Inflammatory macrophage treated with lipopolysaccharide for 1 hour (primary cell): ENCODE results near the gene C1S.
A peak's percentile ranks its signal among the peaks of the same experiment; 100 is the strongest.

Experiments used
- DNase-seq, 2 donors: peaks; one replicate each; pipeline ENCODE4 v3.0.0-alpha.2; 2020 to 2022

The C1S gene

GRCh38 chr12:7079826-7080125, 19.3 kb downstream of the C1S start:
- no peak for DNase-seq

DNA sequence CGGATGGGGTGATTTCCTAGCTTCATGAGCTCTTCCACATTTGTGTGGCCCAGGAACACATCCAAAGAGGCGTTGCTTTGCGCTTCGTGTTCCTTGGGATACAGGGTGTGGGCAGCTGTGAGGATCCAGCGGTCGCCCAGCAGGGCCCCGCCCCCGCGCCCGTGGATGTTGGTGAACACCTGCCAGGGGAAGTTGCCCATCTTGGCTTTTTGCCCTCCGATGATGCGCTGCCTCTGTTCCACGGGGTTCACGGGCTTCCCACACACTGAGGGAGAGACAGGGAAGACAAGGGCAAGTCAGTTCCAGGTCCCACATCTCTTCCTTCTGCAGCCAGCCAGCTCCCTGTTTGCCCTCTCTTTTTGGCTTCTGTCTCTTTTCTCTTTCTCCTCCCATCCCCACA, 20.5 kb downstream of the C1S start:
- no peak for DNase-seq

- DNase-seq, result no peak
These were observed 22.6 kb downstream of the C1S start for GRCh38 chr12:7083125-7083524.

- DNase-seq, result no peak
These were observed 28.8 kb downstream of the C1S start for GRCh38 chr12:7089196-7089871.

- DNase-seq, result no peak
These were observed 29.9 kb downstream of the C1S start for GRCh38 chr12:7090222-7090998.

DNA sequence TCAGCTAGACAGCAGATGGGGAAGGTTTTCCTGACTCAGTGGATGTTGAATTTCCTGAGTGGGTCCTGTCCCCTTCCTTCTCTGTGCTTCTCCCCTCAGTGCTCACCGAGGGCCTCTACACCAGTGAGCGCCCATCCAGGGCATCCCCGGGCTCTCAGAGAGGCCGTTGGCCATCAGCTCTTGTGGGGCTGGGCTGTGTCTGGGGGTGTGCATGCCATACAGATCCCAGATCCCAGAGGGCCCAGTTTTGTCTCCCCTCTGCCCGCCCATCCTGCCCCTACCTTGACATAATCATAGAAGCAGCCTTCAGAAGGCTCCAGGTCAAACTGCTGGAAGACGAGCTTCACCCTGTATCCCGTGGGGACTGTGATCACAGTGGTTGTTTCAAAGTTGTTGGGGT, 30.7 kb downstream of the C1S start:
- no peak for DNase-seq

DNA sequence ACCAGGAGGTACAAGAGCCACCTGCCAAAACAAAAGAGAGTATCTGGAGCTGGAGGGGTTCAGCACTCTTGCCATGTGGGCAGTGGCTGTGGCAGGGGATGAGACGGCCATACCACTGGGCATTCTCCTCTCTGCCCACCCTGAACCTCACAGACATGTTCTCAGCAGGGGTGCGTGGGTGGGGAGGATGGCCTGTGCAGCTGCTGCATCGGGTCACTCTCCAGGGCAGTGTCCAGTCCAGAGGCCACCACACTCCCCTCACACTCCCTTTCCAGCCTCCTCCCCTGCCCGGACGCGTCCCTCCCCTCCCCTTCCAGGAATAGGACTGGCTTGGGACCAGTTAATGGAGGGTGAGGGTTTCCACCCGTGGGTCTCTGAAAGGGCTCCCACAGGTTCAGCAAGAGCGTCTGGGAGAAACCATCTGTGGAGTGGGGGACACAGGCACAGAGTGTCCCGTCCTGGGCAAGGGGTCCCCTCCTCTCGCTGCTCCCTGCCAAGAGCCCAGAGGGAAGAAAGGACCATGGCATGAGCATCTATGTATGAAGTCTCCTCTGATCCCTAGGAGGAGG, 31.2 kb downstream of the C1S start:
- DNase-seq, result no peak

- peak; percentile 28 to 77 for DNase-seq
These were observed 31.9 kb downstream of the C1S start, which contains the start of gene C1R for GRCh38 chr12:7092229-7092985. Gene C1R (minus strand): TSS chr12:7092445. CDS start chr12:7092388, 57 bp downstream.

DNA sequence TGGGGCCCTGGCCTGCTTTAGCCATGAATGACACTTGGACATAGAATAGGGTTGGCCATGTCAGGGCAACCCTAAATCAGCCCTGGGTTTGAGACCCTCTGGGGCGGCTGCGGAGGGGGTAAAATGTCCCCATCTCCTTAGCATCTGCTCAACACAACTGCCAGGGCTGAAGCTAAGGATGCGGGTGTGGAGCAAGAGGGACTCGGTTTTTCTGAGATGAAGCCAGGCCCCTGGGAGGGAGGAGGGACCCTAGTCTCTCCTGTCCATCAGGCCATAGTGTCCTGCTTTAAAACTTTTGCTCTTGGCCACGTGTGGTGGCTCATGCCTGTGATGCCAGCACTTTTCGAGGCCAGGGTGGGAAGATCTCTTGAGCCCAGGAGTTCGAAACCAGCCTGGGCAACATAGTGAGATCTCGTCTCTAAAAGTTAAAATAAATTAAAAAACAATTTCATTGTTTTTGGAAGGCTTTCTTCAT, 32.5 kb downstream of the C1S start:
- no peak for DNase-seq

- DNase-seq, result no peak
These were observed 33.0 kb downstream of the C1S start for GRCh38 chr12:7093486-7093885.

DNA sequence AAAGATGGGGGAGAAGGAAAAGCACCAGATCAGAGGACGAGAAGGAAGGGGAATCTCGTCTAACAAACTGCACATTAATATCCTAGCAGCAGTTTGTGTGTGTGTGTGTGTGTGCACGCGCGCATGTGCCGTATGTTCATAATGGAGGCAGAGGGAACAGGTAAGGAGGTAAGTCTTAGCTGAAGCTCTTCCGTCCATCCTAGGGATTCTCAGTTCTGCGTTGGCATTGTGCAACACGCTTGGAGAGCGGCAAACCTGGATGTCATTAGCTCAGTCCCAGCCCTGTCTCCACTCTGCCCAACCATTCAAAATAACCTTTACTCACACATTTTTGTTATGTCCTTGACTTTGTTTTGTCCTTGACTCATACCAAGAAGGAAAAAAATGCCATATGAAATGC, 33.4 kb downstream of the C1S start:
- no peak for DNase-seq

- no peak for DNase-seq
These were observed 35.8 kb downstream of the C1S start for GRCh38 chr12:7096006-7096932.

DNA sequence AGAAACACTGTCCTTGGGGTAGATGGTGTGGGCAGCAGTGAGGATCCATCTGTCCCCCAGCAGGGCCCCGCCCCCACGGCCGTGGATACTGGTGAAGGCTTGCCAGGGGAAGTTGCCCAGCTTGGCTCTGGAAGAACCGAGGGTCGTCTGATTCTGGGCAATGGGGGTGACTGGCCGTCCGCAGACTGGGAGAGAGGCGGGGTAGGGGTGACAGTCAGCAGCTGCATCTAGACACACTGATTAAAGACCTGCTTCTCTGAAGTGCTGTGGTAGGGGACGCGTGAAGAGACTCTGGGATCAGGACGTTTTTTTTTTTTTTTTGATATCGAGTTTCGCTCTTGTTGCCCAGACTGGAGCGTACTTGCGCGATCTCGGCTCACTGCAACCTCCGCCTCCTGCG, 36.5 kb downstream of the C1S start:
- DNase-seq, result no peak

DNA sequence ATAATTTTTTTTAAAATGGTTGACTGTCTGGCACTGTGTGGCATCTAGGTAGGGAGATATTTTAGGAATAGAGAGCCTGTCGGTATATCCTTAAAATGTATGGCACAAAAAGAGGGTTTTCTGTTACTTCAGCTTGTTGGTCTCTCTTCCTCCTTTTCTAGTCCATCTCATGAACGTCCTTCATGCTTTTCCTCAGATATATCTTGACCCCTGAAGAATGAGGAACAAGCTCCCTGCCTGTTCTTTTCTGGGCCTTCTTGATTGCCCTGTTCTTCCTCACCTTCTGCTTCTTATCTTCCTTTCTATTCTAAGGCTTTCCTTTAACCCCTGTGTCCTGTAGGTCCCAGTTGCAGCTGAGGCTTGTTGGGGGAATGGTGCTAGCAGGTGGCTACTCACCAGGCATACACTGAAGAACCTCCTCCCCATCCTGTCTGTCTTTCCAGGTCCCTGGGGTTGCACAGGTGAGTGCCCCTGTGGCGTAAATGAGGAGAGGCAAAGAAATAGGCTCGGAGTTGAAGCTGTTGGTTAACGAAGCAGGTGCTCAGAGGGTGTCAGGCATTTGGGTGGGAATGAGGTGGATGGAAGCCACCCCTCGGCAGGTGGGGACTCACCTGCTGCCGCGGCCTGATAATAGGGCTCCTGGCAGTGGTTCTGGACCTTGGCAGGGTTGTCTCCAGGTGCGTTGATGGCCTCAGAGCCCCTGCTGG, 38.9 kb downstream of the C1S start:
- peak in 1 of 2 donors; percentile 18 for DNase-seq

GRCh38 chr12:7100239-7100638, 39.7 kb downstream of the C1S start:
- no peak for DNase-seq

DNA sequence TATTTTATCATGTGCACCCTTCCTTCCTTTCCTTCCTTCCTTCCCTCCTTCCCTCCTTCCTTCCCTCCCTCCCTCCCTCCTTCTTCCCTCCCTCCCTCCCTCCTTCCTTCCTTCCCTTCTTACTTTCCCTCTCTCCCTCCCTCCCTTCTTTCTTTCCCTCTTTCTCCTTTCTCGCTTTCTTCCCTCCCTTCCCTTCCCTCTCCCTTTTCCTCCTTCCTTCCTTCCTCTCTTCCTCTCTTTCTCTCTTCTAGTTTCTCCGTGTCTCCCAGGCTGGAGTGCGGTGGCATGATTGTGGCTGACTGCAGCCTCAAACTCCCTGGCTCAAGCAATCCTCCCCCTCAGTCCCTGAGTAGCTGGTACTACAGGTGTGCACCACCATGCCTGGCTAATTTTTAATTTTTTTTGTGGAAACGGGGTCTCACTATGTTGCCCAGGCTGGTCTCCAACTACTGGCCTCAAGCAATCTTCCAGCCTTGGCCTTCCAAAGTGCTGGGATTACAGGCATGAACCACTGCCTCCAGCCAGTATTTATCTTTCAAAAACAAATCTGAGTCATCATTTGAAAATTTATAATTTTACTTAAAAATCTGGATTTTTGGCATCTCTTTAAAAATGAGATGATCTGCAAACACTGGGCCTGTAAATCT, 40.7 kb downstream of the C1S start:
- DNase-seq, result no peak

- DNase-seq, result no peak
These were observed 41.2 kb downstream of the C1S start for GRCh38 chr12:7101694-7102131.

GRCh38 chr12:7102582-7102981, 42.1 kb downstream of the C1S start:
- DNase-seq, result no peak

- DNase-seq, result no peak
These were observed 43.5 kb downstream of the C1S start for GRCh38 chr12:7103837-7104584.

DNA sequence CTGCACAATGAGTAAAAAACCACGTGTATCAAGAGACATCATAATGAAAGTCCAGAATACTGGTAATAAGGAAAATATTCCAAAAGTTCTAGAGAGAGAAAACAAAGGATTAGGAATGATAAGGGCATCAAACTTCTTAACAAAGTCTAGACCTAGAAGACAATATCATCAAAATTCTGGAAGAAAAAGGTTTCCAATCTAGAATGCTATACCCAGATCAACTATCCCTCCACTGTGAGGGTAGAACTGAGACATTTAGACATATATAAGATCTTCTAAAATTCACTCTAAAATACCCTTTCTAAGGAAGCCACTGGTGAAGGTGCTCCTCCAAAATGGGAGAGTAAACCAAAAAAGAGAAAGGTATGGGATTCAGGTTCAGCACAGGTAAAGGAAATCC, 45.6 kb downstream of the C1S start:
- no peak for DNase-seq
